ENCODE measurements around the gene PDCD2L.

PDCD2L gene

DNA sequence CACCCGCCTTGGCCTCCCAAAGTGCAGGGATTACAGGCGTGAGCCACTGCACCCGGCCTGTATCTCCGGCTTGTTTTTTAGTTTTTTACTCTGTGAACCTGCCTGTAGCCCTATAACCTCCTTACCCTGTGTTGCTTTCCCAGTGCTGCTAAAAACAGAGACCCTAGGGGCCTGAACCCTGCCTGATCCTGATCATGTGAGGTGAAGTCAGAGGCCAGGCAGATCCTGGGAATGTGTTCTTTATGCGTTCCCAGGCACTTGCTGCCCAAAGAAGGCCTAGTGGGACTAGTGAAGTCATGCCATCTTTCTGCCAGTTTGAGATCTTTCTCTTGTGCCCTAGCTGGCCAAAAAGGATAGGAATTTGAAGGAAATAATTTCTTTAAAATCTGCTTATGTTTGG is 28.6 kb downstream of the PDCD2L start:
- H3K9me2 ChIP-seq (replicated peaks; ENCODE audit: insufficient read depth, low read length): no peaks in the 10 kb centered on the region
- peaks cover 51% of the 10 kb centered on the region for H4K20me1 ChIP-seq (ENCODE audit: low read depth, low read length)
- H3K79me2 ChIP-seq (ENCODE audit: insufficient read depth, low read length): peaks cover 91% of the 10 kb centered on the region
- no peak overlapping the region for H3K27ac ChIP-seq (ENCODE audit: low read depth, low read length)
- peaks cover 7% of the 10 kb centered on the region for H3F3A ChIP-seq (ENCODE audit: insufficient read depth)
- H3K4me3 ChIP-seq (ENCODE audit: insufficient read depth, low read length, poor library complexity, severe bottlenecking): no peak overlapping the region
- TF ChIP-seq, protein P1, sequence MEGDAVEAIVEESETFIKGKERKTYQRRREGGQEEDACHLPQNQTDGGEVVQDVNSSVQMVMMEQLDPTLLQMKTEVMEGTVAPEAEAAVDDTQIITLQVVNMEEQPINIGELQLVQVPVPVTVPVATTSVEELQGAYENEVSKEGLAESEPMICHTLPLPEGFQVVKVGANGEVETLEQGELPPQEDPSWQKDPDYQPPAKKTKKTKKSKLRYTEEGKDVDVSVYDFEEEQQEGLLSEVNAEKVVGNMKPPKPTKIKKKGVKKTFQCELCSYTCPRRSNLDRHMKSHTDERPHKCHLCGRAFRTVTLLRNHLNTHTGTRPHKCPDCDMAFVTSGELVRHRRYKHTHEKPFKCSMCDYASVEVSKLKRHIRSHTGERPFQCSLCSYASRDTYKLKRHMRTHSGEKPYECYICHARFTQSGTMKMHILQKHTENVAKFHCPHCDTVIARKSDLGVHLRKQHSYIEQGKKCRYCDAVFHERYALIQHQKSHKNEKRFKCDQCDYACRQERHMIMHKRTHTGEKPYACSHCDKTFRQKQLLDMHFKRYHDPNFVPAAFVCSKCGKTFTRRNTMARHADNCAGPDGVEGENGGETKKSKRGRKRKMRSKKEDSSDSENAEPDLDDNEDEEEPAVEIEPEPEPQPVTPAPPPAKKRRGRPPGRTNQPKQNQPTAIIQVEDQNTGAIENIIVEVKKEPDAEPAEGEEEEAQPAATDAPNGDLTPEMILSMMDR (IDR thresholded peaks at IDR 0.05; ENCODE audit: insufficient read depth, low read length, poor library complexity, severe bottlenecking): no peak
- no peak for TF ChIP-seq EZH2phosphoT487 (conservative IDR thresholded peaks at IDR 0.05; ENCODE audit: low read length)
- peaks cover 42% of the 10 kb centered on the region for H3K36me3 ChIP-seq (ENCODE audit: low read length)
- H3K4me2 ChIP-seq (ENCODE audit: low read depth, low read length, poor library complexity, severe bottlenecking): no peak overlapping the region
- H2AFZ ChIP-seq (ENCODE audit: low read depth, low read length, severe bottlenecking): no peak overlapping the region
- no peaks in the 10 kb centered on the region for H3K27me3 ChIP-seq (ENCODE audit: low read length)
- H3K9ac ChIP-seq (ENCODE audit: low read length): no peak overlapping the region
- H3K9me3 ChIP-seq (ENCODE audit: insufficient read depth, low read length): no peaks in the 10 kb centered on the region

DNA sequence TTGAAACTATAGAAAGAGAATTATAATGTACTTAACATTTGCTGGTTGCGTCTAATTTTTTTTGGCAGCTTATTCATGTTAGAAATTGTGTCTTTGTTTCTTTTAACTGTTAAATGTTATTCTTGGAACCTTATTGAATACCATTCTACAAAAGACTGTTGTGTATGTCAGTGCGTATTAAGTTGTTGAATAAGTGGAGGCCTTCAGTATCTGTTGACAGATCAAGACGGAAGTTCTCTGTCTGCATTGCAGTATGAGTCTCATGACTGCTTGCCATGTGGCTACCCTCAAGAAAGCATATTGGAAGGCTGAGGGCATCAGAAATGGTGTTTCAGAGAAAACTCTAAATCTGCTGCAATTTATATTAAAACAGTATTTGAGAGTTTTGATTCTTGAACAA is 32.5 kb downstream of the PDCD2L start:
- Histone ChIP-seq H3K27ac (ENCODE audit: low read depth, low read length) (no peak overlapping the region), H2AFZ (ENCODE audit: low read depth, low read length, severe bottlenecking) (no peak overlapping the region), H3K4me3 (ENCODE audit: insufficient read depth, low read length, poor library complexity, severe bottlenecking) (no peak overlapping the region), H3F3A (ENCODE audit: insufficient read depth) (no peaks in the 10 kb centered on the region), H3K9ac (ENCODE audit: low read length) (no peak overlapping the region), H3K9me3 (ENCODE audit: insufficient read depth, low read length) (no peaks in the 10 kb centered on the region), H3K36me3 (ENCODE audit: low read length) (peaks cover 55% of the 10 kb centered on the region), H3K4me2 (ENCODE audit: low read depth, low read length, poor library complexity, severe bottlenecking) (no peak overlapping the region), H4K20me1 (ENCODE audit: low read depth, low read length) (peaks cover 28% of the 10 kb centered on the region), H3K27me3 (ENCODE audit: low read length) (no peaks in the 10 kb centered on the region), H3K9me2 (replicated peaks; ENCODE audit: insufficient read depth, low read length) (no peaks in the 10 kb centered on the region), H3K79me2 (ENCODE audit: insufficient read depth, low read length) (peaks cover 79% of the 10 kb centered on the region)
- TF ChIP-seq EZH2phosphoT487 (conservative IDR thresholded peaks at IDR 0.05; ENCODE audit: low read length): no peak
- TF ChIP-seq, protein P1 (IDR thresholded peaks at IDR 0.05; ENCODE audit: insufficient read depth, low read length, poor library complexity, severe bottlenecking): no peak

DNA sequence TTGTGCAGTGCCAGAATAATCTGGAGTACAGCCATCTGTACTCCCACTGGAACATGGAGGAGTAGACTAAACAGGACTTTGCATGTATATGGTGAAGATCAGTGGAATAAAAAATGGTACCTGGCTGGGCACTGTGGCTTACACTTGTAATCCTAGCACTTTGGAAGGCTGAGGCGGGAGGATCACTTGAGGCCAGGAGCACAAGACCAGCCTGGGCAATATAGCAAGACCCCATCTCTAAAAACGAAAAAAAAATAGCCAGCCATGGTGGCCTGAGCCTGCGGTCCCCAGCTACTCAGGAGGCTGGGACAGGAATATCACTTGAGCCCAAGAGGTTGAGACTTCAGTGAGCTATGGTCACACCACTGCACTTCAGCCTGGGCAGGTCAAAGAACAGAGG is 44.0 kb downstream of the PDCD2L start:
- no peaks in the 10 kb centered on the region for H3K9me3 ChIP-seq (ENCODE audit: insufficient read depth, low read length)
- no peak overlapping the region for H3K9ac ChIP-seq (ENCODE audit: low read length)
- peaks cover 60% of the 10 kb centered on the region for H3K36me3 ChIP-seq (ENCODE audit: low read length)
- peaks cover 36% of the 10 kb centered on the region for H3K79me2 ChIP-seq (ENCODE audit: insufficient read depth, low read length)
- no peaks in the 10 kb centered on the region for H3K9me2 ChIP-seq (replicated peaks; ENCODE audit: insufficient read depth, low read length)
- H3K4me2 ChIP-seq (ENCODE audit: low read depth, low read length, poor library complexity, severe bottlenecking): no peak overlapping the region
- peaks cover 11% of the 10 kb centered on the region for H4K20me1 ChIP-seq (ENCODE audit: low read depth, low read length)
- TF ChIP-seq, protein P1 (IDR thresholded peaks at IDR 0.05; ENCODE audit: insufficient read depth, low read length, poor library complexity, severe bottlenecking): no peak
- no peak for TF ChIP-seq EZH2phosphoT487 (conservative IDR thresholded peaks at IDR 0.05; ENCODE audit: low read length)
- H3K4me3 ChIP-seq (ENCODE audit: insufficient read depth, low read length, poor library complexity, severe bottlenecking): no peak overlapping the region
- H3K27ac ChIP-seq (ENCODE audit: low read depth, low read length): no peak overlapping the region
- no peak overlapping the region for H2AFZ ChIP-seq (ENCODE audit: low read depth, low read length, severe bottlenecking)
- H3K27me3 ChIP-seq (ENCODE audit: low read length): no peaks in the 10 kb centered on the region
- no peaks in the 10 kb centered on the region for H3F3A ChIP-seq (ENCODE audit: insufficient read depth)
